Spleen (tissue), 7 donors: ENCODE data around the gene MAGEA2.
"Not testable (repeated sequence)": the region's sequence is repeated elsewhere in the genome, so short reads cannot be mapped to it uniquely, and the experiment has no call there.

Source experiments
- POLR2A ChIP-seq, 3 donors: fragments of 450-650 bp; IDR thresholded peaks; one replicate each; pipeline ENCODE4 v1.5.1; 2017; ENCODE audit warnings: antibody characterized with exemption in 3 of 3, mild to moderate bottlenecking in 1 of 3
- POLR2AphosphoS5 ChIP-seq, 3 donors: sonication (generic); formaldehyde crosslinking; IDR thresholded peaks; one replicate each; pipeline ENCODE4 v1.5.1; 2017; ENCODE audit warnings: antibody characterized with exemption in 3 of 3
- TF ChIP-seq, protein P1 (sequence below), 11 experiments: fragments of 200-600 bp in 7 of 11; fragments of 450-650 bp in 4 of 11; sonication (generic) in 4 of 11; IDR thresholded peaks in 8 of 11; conservative IDR thresholded peaks in 3 of 11; 1 replicate in 7 of 11; 2 replicates in 4 of 11; pipeline versions ENCODE4 v1.4.0 to v1.8.0; 2016 to 2021; ENCODE audit warnings: antibody characterized with exemption in 11 of 11, inconsistent platforms in 4 of 11, mild to moderate bottlenecking in 1 of 11
- donor health status: DM: no; HTN: no; CAD: no; lungs with moderate emphysema.
- donor health status: DM: no; HTN: no; CAD: no.
- donor health status: DM: no; HTN: no; CAD: no.

DNA sequence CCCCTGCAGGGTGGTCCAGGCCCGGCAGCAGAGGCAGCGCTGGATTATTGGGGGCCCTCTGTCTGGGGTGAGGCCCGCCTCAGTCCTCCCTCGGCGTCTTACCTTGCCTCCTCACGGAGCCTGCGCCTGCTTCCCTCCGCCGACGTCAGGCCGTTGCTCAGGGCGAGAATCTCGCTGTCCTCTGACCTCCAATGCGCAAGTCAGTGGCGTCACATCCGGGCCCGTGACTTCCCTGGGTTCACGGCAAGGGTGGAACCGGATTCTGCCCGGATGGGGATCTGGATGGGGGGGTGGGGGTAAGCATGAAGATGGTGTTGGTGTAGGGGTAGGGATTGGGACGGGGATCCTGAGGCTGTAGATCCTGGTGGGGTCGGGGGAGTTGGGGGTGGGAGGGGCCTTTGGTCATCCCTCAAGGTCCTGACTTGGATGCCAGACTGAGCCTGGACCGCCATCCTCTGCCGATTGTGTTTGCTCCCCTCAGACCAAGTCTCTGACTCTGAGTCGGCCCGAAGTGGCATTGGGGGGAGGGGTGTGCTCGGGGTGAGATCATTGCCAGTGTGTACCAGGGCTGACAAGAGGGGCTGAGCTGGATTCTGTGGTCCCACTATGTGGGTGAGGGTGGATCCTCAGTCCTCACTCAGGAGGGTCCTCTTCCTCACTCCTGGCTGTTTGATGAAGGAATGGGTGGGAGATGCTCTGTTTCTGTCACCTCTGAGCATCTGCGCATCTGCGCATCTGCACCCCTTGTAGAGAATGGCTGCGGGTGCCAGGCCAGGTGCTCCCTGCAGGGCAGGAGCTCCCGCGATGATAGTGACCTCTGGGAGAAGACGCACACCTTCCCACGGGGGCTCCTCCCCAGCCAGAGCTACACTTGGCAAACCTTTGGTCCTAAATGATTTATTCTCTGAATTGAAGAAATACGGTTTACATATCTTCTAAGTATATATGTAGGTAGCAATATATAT, at the start of gene MAGEA2:
- TF ChIP-seq, protein P1, sequence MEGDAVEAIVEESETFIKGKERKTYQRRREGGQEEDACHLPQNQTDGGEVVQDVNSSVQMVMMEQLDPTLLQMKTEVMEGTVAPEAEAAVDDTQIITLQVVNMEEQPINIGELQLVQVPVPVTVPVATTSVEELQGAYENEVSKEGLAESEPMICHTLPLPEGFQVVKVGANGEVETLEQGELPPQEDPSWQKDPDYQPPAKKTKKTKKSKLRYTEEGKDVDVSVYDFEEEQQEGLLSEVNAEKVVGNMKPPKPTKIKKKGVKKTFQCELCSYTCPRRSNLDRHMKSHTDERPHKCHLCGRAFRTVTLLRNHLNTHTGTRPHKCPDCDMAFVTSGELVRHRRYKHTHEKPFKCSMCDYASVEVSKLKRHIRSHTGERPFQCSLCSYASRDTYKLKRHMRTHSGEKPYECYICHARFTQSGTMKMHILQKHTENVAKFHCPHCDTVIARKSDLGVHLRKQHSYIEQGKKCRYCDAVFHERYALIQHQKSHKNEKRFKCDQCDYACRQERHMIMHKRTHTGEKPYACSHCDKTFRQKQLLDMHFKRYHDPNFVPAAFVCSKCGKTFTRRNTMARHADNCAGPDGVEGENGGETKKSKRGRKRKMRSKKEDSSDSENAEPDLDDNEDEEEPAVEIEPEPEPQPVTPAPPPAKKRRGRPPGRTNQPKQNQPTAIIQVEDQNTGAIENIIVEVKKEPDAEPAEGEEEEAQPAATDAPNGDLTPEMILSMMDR (IDR thresholded peaks at IDR 0.05 in 8 of 11, conservative IDR thresholded peaks at IDR 0.05 in 3 of 11) = not testable (repeated sequence)
- not testable (repeated sequence) for TF ChIP-seq POLR2A, POLR2AphosphoS5 (IDR thresholded peaks at IDR 0.05)
